IMR-90 (cell line): Measurements from ENCODE around the gene OR2T12.

Experiments used
- BHLHE40 ChIP-seq: fragments of 150-350 bp; IDR thresholded peaks from 2 replicates; pipeline ENCODE4 v1.6.1; 2016; ENCODE audit warnings: mild to moderate bottlenecking, low read depth, low read length
- CTCF ChIP-seq: conservative IDR thresholded peaks from 2 replicates; pipeline ENCODE4 v1.5.1; 2012; ENCODE audit warnings: mild to moderate bottlenecking, low read depth, low read length, improper control_type of control experiment
- MAZ ChIP-seq: IDR thresholded peaks from 2 replicates; pipeline ENCODE4 v1.6.1; 2012; ENCODE audit warnings: low read depth, mild to moderate bottlenecking, low read length, improper control_type of control experiment, moderate library complexity, borderline replicate concordance
- POLR2A ChIP-seq: IDR thresholded peaks from 2 replicates; pipeline ENCODE4 v1.6.1; 2012; ENCODE audit warnings: mild to moderate bottlenecking, low read depth, low read length
- RAD21 ChIP-seq: IDR thresholded peaks from 2 replicates; pipeline ENCODE4 v1.6.1; 2012; ENCODE audit warnings: low read length, improper control_type of control experiment
- RFX5 ChIP-seq: IDR thresholded peaks from 2 replicates; pipeline ENCODE4 v1.8.0; 2012; ENCODE audit warnings: low read depth, mild to moderate bottlenecking, low read length, moderate library complexity
- USF2 ChIP-seq: fragments of 150-350 bp; IDR thresholded peaks from 2 replicates; pipeline ENCODE4 v1.6.1; 2017; ENCODE audit warnings: mild to moderate bottlenecking, antibody characterized with exemption, low read length, low read depth

- TF ChIP-seq CTCF (no peak), USF2 (no peak), RFX5 (no peak), MAZ (no peak), RAD21 (no peak), BHLHE40 (no peak), POLR2A (no peak)
Measured at GRCh38 chr1:248288391-248288790, 14.8 kb downstream of the OR2T12 start.
